RPMI7951 (cell line): ENCODE measurements around the gene PIGA. TPM values are rescaled to one million over a fixed set of nuclear protein-coding genes. Genes with fewer than 3 reads are reported as not detected.
A peak's percentile ranks its signal among the peaks of the same experiment; 100 is the strongest.

ENCODE experiments used
- DNase-seq: peaks from one replicate; pipeline ENCODE4 v3.0.0-alpha.2; 2012; ENCODE audit warnings: low read depth
- total RNA-seq: library from RNA; depleted of rRNA; stranded (reverse); fragments of >200 nt; shearing (Covaris generic); gene quantifications from 2 replicates; pipeline ENCODE4 v1.2.3, GENCODE V29; 2014; rRNA removed

Gene PIGA, protein sequence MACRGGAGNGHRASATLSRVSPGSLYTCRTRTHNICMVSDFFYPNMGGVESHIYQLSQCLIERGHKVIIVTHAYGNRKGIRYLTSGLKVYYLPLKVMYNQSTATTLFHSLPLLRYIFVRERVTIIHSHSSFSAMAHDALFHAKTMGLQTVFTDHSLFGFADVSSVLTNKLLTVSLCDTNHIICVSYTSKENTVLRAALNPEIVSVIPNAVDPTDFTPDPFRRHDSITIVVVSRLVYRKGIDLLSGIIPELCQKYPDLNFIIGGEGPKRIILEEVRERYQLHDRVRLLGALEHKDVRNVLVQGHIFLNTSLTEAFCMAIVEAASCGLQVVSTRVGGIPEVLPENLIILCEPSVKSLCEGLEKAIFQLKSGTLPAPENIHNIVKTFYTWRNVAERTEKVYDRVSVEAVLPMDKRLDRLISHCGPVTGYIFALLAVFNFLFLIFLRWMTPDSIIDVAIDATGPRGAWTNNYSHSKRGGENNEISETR
- total RNA-seq = 20.7 and 23.1 TPM in 2 replicates

DNA sequence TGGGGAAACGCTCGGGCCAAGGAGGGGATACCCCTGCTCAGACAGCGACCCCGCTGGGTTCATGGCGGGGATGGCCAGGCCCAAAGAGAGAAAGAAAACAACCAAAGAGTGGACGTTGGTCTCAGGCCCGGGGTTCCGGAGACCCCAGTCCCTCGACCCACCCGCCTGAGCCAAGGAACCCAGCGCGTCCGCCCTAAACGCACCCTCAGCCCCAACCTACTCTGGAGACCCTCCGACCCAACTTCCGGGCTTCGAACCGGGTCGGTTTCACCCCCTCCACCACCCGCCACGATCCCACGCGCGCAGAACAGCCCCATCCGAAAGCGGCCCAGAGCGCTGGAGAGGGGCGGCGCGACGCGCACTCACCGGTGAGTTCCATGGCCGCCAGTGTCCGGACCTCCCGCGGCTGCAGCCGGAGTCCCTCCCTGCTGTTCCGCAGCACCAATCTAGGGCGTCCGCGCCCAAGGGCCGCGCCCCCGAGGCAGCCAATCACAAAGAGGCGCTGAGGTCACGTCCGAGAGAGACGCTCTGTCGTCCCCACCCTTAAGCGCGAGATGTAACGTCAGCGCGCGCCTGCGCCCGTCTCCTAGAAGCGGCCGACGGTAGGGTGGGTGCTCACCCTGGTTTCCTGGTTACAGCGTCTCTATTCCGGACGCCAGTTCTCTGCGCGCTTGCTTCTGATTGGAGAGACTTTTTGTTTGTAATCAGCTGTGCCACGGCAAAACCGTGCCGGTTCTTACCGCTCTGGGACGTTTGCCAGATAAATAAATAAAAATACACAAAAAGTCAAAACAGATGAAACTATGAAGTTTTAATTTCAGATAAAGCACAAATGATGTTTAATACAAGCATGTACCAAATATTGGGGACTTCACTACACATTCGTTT is at the start of gene PIGA:
Gene PIGA, minus strand, starts transcription at position 389 of the 888 bp plus-strand sequence. CDS start 3,593 bp downstream, outside the sequence.
- DNase-seq = peak; percentile 97

DNA sequence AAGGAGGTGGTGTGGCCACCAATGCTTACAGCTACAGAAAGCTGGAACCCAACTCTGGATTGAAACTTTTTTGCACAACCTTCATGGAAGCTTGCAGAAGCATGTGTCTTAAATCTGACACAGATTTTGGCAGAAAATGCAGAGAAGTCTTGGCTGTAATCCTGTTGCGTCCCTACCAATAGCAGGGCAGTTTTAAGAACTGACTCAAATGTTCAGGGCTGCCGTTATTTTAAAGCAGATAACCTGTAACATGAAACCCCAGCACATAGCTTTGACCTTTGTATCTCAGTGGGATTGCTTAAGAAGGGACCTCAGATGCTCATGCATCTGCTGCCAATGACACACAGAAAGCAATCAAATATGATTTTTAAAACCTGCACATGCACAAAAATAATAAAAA is 49.0 kb upstream of the PIGA start, which contains the start of gene VEGFD:
Gene VEGFD, minus strand, starts transcription at position 110 of the 400 bp plus-strand sequence. CDS start 467 bp downstream, outside the sequence.
- DNase-seq = peak; percentile 14

DNA sequence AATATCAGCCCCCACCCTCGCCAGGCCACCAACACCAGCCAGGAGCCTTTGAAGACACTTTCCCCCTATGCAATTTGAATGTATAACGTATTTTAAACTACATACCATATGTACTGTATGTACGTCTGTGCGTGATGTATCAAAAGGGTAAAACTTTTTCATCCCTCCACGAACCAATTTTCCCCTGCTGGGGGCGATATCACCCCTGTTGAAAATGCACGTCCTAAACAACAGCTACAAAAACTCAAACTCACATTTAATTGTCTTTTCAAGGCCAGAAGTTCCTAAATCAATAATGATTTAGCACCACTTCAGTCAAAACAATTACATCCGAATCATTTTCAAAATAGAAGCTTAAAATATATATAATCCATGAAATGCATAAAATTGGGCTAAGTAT is 47.5 kb upstream of the PIGA start:
- no peak for DNase-seq

DNA sequence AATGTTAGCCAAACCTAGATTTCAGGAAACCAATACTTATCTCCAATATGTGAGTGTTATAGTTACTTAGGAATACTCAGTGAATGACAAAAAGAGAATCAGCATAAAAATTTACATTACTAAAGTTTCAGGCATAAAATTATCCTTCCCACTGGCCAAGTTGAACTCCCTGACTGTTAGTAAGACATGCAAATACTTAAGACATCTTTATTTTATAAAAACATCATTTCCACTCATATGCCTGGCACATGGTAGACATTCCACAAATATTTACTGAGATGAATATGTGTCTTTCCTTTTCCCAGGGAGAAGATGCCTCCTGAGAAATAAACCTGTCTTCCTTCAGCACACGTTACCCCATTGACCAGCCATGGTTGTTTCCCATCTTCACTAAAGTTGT is 41.6 kb upstream of the PIGA start:
- DNase-seq = no peak

DNA sequence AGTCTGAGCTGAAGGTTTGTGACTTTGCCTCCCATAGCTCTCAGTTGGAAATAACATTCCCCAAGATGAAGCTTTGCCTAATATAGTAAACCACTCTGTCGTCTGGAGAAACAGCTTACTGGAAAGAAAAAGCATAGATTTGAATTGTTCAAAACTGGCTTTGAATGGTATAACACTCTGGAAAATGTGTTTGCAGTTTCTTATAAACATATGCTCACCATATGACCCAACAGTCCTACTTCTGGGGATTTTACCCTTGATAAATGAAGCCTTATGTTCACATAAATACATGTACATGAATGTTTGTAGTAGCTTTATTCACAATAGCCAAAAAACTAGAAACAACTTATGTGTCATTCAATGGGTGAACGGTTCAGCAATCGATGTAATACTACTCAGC is 38.7 kb upstream of the PIGA start:
- no peak for DNase-seq

DNA sequence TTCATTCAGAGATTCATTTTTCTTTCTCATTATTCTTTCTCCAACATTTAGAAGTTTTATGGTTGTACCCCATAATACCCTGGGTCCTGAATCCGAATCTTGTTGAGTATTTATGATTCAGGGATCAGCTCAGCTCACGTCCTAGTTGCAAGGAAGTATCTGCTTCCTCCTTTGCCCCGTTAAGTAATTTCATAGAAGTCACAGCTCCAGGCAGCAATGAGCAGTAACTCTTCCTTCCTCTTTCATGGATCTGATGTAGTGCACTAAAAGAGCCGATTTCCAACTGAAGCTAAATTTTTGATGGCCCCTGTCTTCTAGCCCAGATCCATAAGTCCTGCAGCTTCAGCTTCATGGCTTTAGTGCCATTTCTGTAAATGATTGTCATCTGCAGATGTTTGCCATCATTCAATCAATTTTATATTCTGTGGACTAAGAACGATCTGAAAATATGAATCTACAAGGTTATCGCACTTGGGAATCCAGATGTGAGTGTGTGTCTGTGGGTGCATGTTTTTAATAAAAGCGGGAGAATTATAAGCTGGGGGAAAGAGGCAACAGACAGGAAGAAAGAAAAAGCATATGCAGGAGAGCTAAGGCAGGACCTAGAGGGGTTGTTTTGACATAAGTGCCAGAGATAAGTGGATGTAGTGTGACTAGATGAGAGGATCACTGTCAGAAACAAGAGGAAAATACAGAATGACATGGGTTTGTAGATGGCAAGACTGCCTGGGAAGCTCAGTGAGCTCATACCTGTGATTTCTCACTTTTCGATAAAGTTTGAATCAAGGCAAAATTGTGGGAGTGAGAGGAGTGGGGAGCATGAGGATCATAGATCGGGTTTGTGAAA is 31.4 kb upstream of the PIGA start:
- DNase-seq = no peak

DNA sequence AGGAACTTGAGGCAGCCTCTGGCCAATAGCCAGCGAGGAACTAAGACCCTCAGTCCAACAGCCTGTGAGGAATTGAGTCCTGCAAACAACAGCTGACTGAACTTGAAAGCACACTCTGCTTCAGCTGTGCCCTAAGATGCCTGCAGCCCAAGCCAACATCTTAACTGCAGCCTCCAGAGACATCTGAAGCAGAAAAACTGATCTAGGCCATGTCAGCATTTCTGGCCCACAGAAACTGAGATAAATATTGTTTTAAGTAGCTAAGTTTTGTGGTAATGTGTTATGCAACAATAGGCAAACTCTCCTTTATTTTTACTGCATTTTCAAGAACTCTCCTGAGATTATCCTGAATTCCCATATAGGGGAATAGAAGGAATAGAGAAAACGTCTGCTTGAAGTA is 24.4 kb upstream of the PIGA start:
- DNase-seq = no peak

DNA sequence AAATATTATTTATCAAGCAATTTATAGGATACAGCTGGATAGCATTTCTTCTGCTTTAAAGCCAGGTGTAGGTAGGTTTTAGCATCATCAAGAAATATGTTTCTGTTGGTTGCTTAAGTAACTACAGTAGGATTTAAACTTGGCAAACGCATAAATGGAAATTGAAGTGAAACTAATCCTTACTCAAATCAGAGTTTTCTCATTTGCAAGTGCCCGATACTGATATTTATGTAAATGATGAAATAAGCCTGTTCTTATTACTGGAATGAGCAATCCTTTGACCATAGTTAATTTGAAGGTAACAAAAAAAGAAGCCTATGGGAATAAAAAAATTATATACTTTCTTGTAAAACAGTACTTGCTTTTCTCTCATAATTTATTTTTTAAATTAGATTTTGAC is 23.2 kb upstream of the PIGA start:
- no peak for DNase-seq

DNA sequence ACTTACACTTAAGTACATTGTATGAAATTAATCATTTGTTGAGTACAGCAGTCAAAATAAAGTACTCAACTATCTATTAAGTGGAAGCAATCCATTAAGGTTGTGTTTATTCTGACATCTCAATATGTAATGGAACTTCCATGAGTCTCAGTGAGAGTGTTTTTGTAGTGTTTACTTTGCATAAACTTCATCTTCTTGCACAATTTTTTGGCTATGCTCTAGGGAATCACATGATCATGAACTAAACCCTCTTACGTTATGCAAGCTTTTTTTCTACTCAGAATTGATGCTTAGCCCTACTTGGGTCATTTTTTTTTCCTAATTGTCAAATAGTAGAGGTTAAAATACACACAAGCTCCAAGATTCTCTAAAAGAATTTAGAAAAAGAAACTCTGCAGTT is 21.1 kb upstream of the PIGA start:
- no peak for DNase-seq

DNA sequence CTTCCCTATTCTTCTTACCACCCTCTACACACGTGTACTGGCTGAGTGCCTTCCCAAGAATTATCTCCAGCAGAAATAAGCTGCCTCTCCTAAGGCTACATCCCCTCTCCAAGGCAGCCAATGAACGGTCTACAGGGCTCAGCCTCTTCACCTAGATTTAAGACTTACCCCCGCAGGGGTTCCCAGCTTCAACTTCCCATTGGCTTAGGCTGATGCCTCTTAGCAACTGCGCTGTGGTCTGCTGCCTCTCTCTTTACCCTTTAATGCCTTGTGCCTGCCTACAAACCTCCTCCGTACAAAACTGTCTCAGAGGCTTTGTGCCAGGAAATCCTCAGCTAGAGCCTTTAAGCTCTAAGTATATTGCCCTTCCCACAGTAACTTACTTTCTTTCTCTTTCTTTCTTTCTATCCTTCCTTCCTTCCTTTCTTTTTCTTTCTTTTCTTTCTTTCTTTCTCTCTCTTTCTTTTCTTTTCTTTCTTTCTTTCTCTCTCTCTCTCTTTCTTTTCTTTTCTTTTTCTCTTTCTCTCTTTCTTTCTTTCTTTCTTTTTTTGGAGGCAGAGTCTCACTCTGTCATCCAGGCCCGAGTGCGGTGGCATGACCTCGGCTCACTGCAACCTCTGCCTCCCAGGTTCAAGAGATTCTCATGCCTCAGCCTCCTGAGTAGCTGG is 15.1 kb upstream of the PIGA start:
- DNase-seq = no peak

DNA sequence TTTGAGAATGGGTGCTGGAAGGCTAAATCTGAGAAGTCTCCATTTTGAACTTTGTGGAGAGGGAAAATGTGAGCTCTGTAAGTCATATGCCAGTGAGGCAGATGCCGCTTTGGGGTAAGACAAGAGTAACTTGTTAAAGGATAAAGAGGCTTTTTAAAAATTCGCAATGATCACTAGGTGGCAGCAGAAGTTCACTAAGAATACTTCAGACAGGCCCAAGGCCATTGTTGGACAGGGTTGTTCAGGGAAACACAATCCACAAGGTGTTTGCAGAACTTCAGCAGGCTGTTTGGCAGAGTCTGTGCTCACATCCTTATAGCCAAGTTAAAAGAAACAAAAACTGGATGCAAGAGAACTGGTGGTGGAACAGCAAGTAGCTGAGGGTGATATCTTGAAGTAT is 13.7 kb upstream of the PIGA start:
- peak; percentile 55 for DNase-seq

DNA sequence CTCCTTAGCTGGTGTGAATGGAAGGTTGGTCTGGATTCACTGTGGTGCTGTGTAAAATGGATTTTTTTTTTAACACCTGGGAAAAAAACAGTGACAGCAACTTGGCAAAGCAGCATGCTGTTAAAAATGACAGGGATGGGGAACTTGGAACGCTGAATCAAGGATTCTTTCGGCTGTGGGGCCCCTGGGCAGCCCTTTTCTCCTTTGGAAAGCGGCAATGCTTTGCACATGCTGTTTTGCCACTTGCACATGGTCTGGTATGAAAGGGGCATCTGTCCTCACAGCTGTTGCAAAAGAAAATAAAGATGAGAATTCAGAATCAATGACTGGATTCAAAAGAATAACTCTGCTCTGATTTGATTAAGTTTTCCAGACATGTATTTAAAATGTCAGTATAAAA is 10.7 kb upstream of the PIGA start:
- DNase-seq = no peak

DNA sequence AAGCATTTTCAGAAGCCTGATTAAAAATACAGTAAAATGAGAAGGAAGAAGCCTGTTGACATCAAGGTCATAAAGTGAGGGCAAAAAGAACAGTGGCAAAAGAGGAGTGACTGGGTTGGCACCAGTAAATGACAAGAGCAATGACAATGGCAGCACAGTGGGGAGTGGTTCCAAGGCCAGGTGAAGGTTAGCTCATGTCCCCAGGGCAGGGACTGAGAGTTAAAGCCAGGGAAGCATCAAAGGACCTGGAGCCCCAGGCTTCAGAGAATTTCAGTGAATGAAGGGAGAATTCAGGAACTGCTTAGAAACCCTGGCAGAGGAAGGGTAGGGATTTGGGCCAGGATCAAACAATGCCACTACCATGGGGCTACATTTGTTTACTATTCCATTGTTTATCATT is 8.8 kb upstream of the PIGA start:
- no peak for DNase-seq

DNA sequence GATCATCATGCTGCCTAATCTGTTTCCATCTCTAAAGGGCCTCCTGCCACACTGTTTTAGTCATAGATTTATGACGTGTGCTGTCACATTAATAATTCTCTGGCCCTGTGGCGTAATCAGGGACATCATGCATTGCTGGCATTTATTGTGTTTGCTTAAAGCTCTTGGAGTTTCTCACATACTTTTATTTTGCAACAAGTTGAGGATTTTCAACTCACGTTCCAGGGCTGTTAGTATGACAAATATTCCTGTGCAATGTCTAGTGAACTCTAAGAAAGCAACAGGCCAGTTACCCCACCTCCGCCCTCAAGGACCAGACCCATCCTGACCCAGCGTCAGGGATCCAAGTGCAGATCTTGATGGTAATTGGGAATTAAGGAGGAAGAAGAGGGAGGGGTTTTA is 7.8 kb upstream of the PIGA start:
- DNase-seq = no peak

DNA sequence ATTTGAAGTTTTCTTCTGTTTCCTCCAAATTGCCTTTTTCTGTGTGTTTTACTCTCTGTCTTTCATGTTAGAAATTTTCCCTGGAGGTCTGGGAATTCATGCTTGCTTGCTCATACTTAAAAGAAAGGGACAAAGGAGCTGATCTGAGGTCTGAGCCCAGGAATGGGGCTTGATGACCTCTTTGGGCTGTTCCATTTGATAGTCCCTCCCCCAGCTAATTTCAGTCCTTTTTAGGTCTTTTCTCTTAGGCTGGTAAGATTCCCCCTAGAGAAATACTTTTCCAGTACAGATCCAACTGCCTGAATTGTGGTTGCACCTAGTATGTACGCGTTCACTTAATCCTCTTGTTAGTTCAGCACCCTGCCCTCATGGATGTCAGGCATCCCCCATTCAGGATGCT is 5.5 kb upstream of the PIGA start:
- DNase-seq = no peak

DNA sequence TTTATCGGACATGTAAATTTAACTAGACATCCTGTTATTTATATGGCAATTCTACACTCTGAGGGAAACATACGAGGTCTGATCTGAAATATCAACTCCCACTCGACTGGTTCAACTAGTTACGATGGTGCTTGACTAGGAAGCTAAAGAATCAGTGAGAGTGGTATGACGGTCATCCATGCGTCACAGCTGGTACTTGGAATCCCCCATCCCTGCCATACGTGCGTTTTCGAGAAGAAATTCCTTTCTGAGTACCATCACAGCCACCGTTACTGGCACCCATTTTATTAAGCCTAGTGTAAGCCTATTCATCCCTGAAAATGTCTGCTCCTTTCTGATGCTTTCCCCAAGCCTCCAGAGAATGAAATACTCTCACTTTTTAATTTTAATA is 695 bp upstream of the PIGA start:
- peak; percentile 70 for DNase-seq

DNA sequence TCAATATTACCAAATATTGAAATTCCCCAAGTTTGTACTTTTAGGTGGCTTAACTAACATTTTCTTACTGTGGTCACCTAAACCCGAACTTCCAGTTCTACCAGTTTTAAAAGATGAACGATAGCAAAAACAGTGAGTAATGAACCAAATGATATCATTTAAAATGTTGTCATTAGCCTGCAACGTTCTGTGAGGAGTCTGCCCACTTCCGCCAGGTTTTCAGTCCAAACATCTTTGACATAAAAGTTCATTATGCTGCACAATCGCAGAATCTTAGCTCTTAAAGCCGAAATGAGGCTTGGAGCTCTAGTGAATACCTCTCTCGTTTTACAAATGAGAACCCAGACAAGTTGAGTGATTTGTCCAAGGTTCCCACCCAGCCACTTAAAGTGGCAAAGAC is 762 bp downstream of the PIGA start:
- peak; percentile 23 for DNase-seq

DNA sequence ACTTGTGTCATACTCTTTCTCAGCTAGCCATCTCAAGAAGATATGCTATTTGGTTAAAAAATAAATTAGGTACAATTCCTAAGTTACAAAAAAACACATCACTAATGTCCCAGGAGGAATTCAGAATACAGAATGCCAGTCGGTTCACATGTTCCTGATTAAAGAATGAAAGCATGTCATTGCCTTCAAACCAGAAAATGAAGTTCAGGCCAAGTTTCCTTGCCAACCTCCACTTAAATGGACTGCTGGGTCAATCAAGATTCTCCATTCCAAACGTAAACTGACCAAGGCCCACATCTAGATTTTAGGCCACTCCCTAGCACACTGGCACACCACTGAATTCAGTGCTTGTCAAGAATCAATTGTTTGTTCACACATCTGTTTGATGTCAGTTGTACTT is 6.5 kb downstream of the PIGA start:
- DNase-seq = no peak

DNA sequence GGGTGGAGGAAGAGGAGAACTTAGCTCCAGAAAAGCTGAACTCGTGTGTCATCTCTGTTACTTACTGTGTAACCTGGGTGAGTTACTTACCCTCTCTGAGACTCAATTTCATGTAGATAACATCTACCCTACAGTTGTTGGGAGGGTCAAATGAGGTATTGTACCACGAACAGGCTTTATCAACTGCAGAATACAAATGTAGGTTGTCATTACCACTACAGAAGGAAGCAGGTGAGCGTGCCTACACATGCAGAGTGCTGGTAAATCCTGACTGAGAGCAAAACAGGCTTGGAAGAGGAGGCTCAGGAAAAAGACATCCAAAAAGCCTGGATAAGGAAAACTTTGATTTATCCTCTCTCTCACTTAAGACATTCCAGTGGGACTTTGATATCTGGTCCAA is 7.2 kb downstream of the PIGA start:
- DNase-seq = no peak

DNA sequence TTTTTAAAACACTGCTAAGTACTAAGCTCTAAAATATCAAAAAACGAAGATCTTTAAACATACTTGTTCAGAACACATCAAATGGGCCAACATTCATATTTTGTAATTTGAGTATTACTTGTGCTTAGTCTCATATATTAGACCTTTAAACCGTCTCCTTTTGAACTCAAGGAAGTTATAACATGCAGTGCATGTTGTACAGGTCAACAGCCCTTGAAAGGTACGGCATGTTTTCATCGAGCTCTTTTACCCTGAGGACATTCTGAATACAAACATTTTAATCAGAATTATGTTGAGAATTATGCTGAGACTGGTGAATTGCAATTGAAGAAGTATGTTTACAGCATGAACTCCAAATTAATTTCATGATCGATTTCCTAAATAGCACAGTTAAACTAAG is 12.9 kb downstream of the PIGA start:
- DNase-seq = no peak

DNA sequence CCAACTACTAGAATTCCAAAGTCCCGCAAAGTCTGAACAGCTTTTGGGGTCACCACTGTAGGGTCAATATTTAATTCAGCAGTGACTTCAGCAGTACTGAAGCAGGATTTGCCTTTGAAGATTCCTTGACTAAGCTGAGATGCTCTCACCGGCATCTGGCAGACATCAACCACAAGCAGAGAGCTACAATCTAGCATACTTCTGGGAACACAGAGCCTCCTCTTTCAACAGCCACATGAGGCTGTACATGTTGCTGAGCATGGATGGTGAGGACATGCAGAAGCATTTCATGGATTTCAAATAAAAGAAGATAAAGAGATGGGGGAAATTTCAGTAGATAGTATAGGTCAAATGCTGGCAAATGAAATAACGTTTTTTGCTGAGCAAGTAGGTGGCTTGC is 13.3 kb downstream of the PIGA start:
- no peak for DNase-seq
